SHP77 (cell line): Measurements from ENCODE around the gene NOTO.
"Not testable (repeated sequence)": the region's sequence is repeated elsewhere in the genome, so short reads cannot be mapped to it uniquely, and the experiment has no call there.

ENCODE experiments used
- DNase-seq, 2 experiments: peaks; one replicate each; lab custom pipeline; 2025; lab: John Stamatoyannopoulos, UW

NOTO gene

GRCh38 chr2:73202156-73203054, at the start of gene NOTO:
Gene NOTO, plus strand, starts transcription at chr2:73202574. Its CDS starts 93 bp downstream, at chr2:73202667.
- DNase-seq, result no peak

GRCh38 chr2:73156539-73157124, 45.7 kb upstream of the NOTO start:
- peak; percentile 29 to 55 for DNase-seq

GRCh38 chr2:73162856-73163391, 39.5 kb upstream of the NOTO start:
- no peak for DNase-seq

- peak; percentile 41 to 50 for DNase-seq
These were observed 38.6 kb upstream of the NOTO start for GRCh38 chr2:73163483-73164367.

GRCh38 chr2:73165978-73166377, 36.4 kb upstream of the NOTO start:
- DNase-seq, result not testable (repeated sequence)

GRCh38 chr2:73166813-73167212, 35.6 kb upstream of the NOTO start:
- not testable (repeated sequence) for DNase-seq

- not testable (repeated sequence) for DNase-seq
These were observed 34.0 kb upstream of the NOTO start for GRCh38 chr2:73168348-73168747.

- not testable (repeated sequence) for DNase-seq
These were observed 32.0 kb upstream of the NOTO start for GRCh38 chr2:73170341-73170740.

- DNase-seq, result no peak
These were observed 29.4 kb upstream of the NOTO start for GRCh38 chr2:73172963-73173362.

GRCh38 chr2:73173781-73174180, 28.6 kb upstream of the NOTO start:
- DNase-seq, result no peak

GRCh38 chr2:73174244-73174643, 28.1 kb upstream of the NOTO start:
- DNase-seq, result no peak

- no peak for DNase-seq
These were observed 27.3 kb upstream of the NOTO start for GRCh38 chr2:73174941-73175662.

- DNase-seq, result peak; percentile 29 to 48
These were observed 26.6 kb upstream of the NOTO start for GRCh38 chr2:73175663-73176204.

- DNase-seq, result no peak
These were observed 26.0 kb upstream of the NOTO start for GRCh38 chr2:73176205-73176880.

GRCh38 chr2:73176881-73177644, 25.3 kb upstream of the NOTO start:
- peak; percentile 73 to 87 for DNase-seq

GRCh38 chr2:73177645-73178255, 24.6 kb upstream of the NOTO start:
- DNase-seq, result no peak

GRCh38 chr2:73185965-73186364, 16.4 kb upstream of the NOTO start:
- no peak for DNase-seq

GRCh38 chr2:73187549-73187948, 14.8 kb upstream of the NOTO start:
- DNase-seq, result no peak

GRCh38 chr2:73197579-73197978, 4.8 kb upstream of the NOTO start:
- DNase-seq, result no peak
